Mesodermal cell (in vitro differentiated cells): ENCODE data around the gene RPS19BP1.
A peak's percentile ranks its signal among the peaks of the same experiment; 100 is the strongest.
"Not testable (repeated sequence)": the region's sequence is repeated elsewhere in the genome, so short reads cannot be mapped to it uniquely, and the experiment has no call there.

Source experiments
- H3K27ac ChIP-seq: 2 replicates; pipeline ENCODE4 v1.7.0; 2013; ENCODE audit warnings: mild to moderate bottlenecking, low read depth, low read length, moderate library complexity; ENCODE audit not compliant: severe bottlenecking
- H3K36me3 ChIP-seq: 2 replicates; pipeline ENCODE4 v1.7.1; 2013; ENCODE audit warnings: mild to moderate bottlenecking, low read length, moderate library complexity; ENCODE audit not compliant: control insufficient read depth, insufficient read depth
- H3K4me1 ChIP-seq: one replicate; pipeline ENCODE4 v1.7.1; 2013; ENCODE audit warnings: mild to moderate bottlenecking, low read length; ENCODE audit not compliant: insufficient read depth, control insufficient read depth, poor library complexity, severe bottlenecking
- H3K4me3 ChIP-seq: 2 replicates; pipeline ENCODE4 v1.7.0; 2013; ENCODE audit warnings: low read length, control low read depth, mild to moderate bottlenecking; ENCODE audit not compliant: insufficient read depth, poor library complexity, severe bottlenecking; ENCODE audit errors: extremely low read depth
- H3K9me3 ChIP-seq: 2 replicates; pipeline ENCODE4 v1.7.1; 2013; ENCODE audit warnings: mild to moderate bottlenecking, low read length, moderate library complexity; ENCODE audit not compliant: control insufficient read depth
- WGBS, 2 experiments: methylation state at CpG; one replicate each; pipeline ENCODE4 v1.1.5; 2013; ENCODE audit warnings: missing lambda C conversion rate in 2 of 2; ENCODE audit not compliant: insufficient coverage in 2 of 2; 5-methylcytosine and 5-hydroxymethylcytosine counted together

Gene RPS19BP1

GRCh38 chr22:39528080-39528661, 4.4 kb downstream of the RPS19BP1 start:
- Histone ChIP-seq H3K27ac (no peak overlapping the region), H3K4me3 (no peak overlapping the region), H3K36me3 (peaks cover 52% of the 10 kb centered on the region), H3K9me3 (no peaks in the 10 kb centered on the region), H3K4me1 (peaks cover 20% of the 10 kb centered on the region)
- 81% methylated on average over 9 to 11 of the region's 12 CpGs for WGBS, 2 experiments

- WGBS, 2 experiments, result 82 to 86% methylated on average over 6 of the region's 6 CpGs
- peaks cover 22% of the 10 kb centered on the region for H3K4me1 ChIP-seq
- H3K27ac ChIP-seq, result no peak overlapping the region
- H3K9me3 ChIP-seq, result no peaks in the 10 kb centered on the region
- no peak overlapping the region for H3K4me3 ChIP-seq
- peaks cover 58% of the 10 kb centered on the region for H3K36me3 ChIP-seq
These were observed 5.0 kb downstream of the RPS19BP1 start for GRCh38 chr22:39527481-39527961.

GRCh38 chr22:39526736-39527171, 5.8 kb downstream of the RPS19BP1 start:
- WGBS, 2 experiments, result 86 to 90% methylated on average over 4 of the region's 4 CpGs
- Histone ChIP-seq H3K4me3 (no peak overlapping the region), H3K36me3 (peaks cover 66% of the 10 kb centered on the region), H3K9me3 (no peaks in the 10 kb centered on the region), H3K4me1 (peaks cover 21% of the 10 kb centered on the region), H3K27ac (peak overlapping the region; percentile 5)

DNA sequence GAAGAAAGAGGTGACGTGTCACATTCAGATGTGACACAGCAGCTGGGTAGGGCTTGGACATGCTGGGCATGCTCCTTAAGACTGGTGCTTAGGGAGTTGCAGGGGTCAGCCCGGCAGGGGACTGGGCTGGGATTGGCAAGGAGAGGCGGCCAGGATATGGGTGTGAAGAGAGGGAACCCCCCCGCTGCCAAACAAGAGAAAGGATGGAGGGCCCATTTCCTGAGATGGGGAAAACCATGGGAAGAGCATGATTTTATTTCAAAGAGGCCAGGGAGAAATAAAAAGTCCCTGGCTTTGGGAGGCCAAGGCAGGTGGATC, 6.9 kb downstream of the RPS19BP1 start:
- Histone ChIP-seq H3K36me3 (peaks cover 64% of the 10 kb centered on the region), H3K27ac (no peak overlapping the region), H3K4me3 (no peak overlapping the region), H3K9me3 (no peaks in the 10 kb centered on the region), H3K4me1 (peaks cover 10% of the 10 kb centered on the region)
- 89 to 100% methylated on average over 4 of the region's 4 CpGs for WGBS, 2 experiments

DNA sequence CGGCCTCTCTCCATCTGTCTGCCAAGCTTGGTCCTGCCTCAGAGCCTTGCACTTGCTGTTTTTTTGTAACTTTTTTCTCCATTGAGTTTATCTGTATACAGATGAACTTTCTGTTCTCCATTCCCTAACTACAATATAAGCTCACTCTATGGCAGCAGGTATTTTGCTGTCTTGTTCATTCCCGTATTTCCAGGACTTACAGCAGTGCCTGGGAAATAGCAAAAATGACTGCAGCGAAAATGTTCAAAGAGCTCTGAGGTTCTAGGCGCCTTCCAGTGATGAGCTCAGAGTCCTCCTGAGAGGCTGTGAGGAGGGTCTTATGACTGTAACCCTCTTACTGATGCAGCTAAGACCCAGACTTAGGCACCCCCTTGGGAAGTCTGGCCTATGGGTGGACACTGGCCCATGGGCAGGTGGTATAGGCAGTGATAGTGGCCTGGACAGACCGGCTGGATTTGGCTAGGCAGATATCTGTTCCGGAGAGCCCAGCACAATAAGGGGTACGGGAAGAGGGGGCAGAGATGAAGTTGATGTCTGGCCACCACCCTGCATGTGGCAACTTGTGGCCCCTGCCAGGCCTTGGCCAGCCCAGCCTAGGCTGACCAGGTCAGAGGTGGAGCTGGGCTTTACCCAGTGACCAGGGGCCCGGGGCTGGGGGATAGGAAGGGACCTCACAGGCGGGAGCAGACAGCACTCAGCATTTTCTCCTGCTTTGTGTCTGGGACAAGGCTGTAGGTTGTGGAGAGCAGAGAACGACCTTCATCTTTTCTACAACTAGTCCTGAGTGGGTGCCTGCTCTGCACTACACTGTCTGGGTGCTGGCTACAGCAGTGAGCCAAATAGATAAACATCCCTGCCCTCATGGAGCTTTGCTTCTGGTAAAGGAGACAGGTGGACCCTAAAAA, 7.5 kb downstream of the RPS19BP1 start:
- Histone ChIP-seq H3K9me3 (no peaks in the 10 kb centered on the region), H3K4me3 (no peak overlapping the region), H3K4me1 (peaks cover 9% of the 10 kb centered on the region), H3K27ac (peak overlapping the region; percentile 45), H3K36me3 (peaks cover 58% of the 10 kb centered on the region)
- 95 to 97% methylated on average over 8 to 9 of the region's 10 CpGs for WGBS, 2 experiments

GRCh38 chr22:39524089-39524752, 8.3 kb downstream of the RPS19BP1 start:
- H3K27ac ChIP-seq, result peak overlapping the region; percentile 45
- H3K4me1 ChIP-seq, result peaks cover 9% of the 10 kb centered on the region
- 95 to 97% methylated on average over 10 to 11 of the region's 13 CpGs for WGBS, 2 experiments
- no peaks in the 10 kb centered on the region for H3K9me3 ChIP-seq
- H3K4me3 ChIP-seq, result no peak overlapping the region
- H3K36me3 ChIP-seq, result peaks cover 51% of the 10 kb centered on the region

GRCh38 chr22:39522567-39523300, 9.8 kb downstream of the RPS19BP1 start:
- H3K9me3 ChIP-seq, result no peaks in the 10 kb centered on the region
- H3K4me3 ChIP-seq, result peak overlapping the region; percentile 100
- peaks cover 47% of the 10 kb centered on the region for H3K36me3 ChIP-seq
- peaks cover 14% of the 10 kb centered on the region for H3K4me1 ChIP-seq
- WGBS, 2 experiments, result 85 to 91% methylated on average over 8 of the region's 14 CpGs
- H3K27ac ChIP-seq, result peak overlapping the region; percentile 74

GRCh38 chr22:39522091-39522490, 10.5 kb downstream of the RPS19BP1 start:
- peak overlapping the region; percentile 99 for H3K27ac ChIP-seq
- peaks cover 53% of the 10 kb centered on the region for H3K36me3 ChIP-seq
- not testable (repeated sequence) for H3K9me3 ChIP-seq
- peak overlapping the region; percentile 100 for H3K4me3 ChIP-seq
- 40% methylated on average over 1 of the region's 5 CpGs; no CpG with 5 or more reads in 1 of the 2 experiments for WGBS, 2 experiments
- H3K4me1 ChIP-seq, result peaks cover 14% of the 10 kb centered on the region

DNA sequence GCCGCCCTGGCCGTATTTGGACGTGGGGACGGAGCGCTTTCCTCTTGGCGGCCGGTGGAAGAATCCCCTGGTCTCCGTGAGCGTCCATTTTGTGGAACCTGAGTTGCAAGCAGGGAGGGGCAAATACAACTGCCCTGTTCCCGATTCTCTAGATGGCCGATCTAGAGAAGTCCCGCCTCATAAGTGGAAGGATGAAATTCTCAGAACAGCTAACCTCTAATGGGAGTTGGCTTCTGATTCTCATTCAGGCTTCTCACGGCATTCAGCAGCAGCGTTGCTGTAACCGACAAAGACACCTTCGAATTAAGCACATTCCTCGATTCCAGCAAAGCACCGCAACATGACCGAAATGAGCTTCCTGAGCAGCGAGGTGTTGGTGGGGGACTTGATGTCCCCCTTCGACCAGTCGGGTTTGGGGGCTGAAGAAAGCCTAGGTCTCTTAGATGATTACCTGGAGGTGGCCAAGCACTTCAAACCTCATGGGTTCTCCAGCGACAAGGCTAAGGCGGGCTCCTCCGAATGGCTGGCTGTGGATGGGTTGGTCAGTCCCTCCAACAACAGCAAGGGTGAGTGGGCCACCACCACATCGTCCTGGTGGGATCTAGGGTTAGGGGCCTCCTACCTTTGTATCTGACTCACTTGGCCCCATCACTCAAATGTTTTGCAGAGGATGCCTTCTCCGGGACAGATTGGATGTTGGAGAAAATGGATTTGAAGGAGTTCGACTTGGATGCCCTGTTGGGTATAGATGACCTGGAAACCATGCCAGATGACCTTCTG, 11.3 kb downstream of the RPS19BP1 start:
- Histone ChIP-seq H3K4me3 (peak overlapping the region; percentile 100), H3K36me3 (peaks cover 61% of the 10 kb centered on the region), H3K4me1 (peaks cover 14% of the 10 kb centered on the region), H3K27ac (peak overlapping the region; percentile 99)
- H3K9me3 ChIP-seq, result not testable (repeated sequence)
- WGBS, 2 experiments, result 3 to 4% methylated on average over 13 to 17 of the region's 28 CpGs
